ENCODE data around the gene COL26A1.

COL26A1 gene

GRCh38 chr7:101578552-101578951, 215.9 kb downstream of the COL26A1 start:
- no peak for DNase-seq (ENCODE audit: low read depth)
- TF ChIP-seq, protein P1, sequence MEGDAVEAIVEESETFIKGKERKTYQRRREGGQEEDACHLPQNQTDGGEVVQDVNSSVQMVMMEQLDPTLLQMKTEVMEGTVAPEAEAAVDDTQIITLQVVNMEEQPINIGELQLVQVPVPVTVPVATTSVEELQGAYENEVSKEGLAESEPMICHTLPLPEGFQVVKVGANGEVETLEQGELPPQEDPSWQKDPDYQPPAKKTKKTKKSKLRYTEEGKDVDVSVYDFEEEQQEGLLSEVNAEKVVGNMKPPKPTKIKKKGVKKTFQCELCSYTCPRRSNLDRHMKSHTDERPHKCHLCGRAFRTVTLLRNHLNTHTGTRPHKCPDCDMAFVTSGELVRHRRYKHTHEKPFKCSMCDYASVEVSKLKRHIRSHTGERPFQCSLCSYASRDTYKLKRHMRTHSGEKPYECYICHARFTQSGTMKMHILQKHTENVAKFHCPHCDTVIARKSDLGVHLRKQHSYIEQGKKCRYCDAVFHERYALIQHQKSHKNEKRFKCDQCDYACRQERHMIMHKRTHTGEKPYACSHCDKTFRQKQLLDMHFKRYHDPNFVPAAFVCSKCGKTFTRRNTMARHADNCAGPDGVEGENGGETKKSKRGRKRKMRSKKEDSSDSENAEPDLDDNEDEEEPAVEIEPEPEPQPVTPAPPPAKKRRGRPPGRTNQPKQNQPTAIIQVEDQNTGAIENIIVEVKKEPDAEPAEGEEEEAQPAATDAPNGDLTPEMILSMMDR (IDR thresholded peaks at IDR 0.05; ENCODE audit: low read depth, low read length, missing control alignments): no peak
- H3K4me3 ChIP-seq (ENCODE audit: low read depth, low read length): no peak overlapping the region
- in situ Hi-C loops (cut with HindIII; ENCODE audit: low sequenced_read_pairs): no loop called here

DNA sequence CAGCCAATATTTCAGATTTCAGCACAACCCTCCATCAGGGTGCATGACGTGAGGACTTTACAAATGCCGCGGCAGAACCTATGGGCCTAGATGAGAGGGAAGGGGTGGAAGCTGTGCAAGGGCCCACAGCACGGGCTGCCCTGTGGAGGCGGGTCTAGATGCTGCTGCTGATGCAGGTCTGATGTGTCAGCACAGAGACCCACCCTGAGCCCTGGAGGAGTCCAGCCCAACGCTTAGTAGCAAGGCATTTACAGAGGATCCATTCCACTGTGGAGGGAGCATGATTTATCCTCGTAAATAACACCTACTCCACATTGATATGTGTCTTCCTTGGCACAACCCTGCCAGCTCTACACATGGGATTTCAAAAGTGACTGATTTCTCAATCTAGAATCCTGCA, 217.9 kb downstream of the COL26A1 start:
- TF ChIP-seq, protein P1 (IDR thresholded peaks at IDR 0.05; ENCODE audit: low read depth, low read length, missing control alignments): no peak
- H3K4me3 ChIP-seq (ENCODE audit: low read depth, low read length): no peak overlapping the region
- in situ Hi-C loops (cut with HindIII; ENCODE audit: low sequenced_read_pairs): no loop called here
- DNase-seq (ENCODE audit: low read depth): no peak

GRCh38 chr7:101581891-101582290, 219.2 kb downstream of the COL26A1 start:
- in situ Hi-C loops (cut with HindIII; ENCODE audit: low sequenced_read_pairs): no loop called here
- DNase-seq (ENCODE audit: low read depth): no peak
- H3K4me3 ChIP-seq (ENCODE audit: low read depth, low read length): no peak overlapping the region
- TF ChIP-seq, protein P1 (IDR thresholded peaks at IDR 0.05; ENCODE audit: low read depth, low read length, missing control alignments): no peak

GRCh38 chr7:101582971-101583370, 220.3 kb downstream of the COL26A1 start:
- no peak overlapping the region for H3K4me3 ChIP-seq (ENCODE audit: low read depth, low read length)
- in situ Hi-C loops (cut with HindIII; ENCODE audit: low sequenced_read_pairs): no loop called here
- TF ChIP-seq, protein P1 (IDR thresholded peaks at IDR 0.05; ENCODE audit: low read depth, low read length, missing control alignments): no peak
- DNase-seq (ENCODE audit: low read depth): no peak

- DNase-seq (ENCODE audit: low read depth): no peak
- TF ChIP-seq, protein P1 (IDR thresholded peaks at IDR 0.05; ENCODE audit: low read depth, low read length, missing control alignments): no peak
- no peak overlapping the region for H3K4me3 ChIP-seq (ENCODE audit: low read depth, low read length)
- in situ Hi-C loops (cut with HindIII; ENCODE audit: low sequenced_read_pairs): no loop called here
Observed at GRCh38 chr7:101586078-101586905, 223.6 kb downstream of the COL26A1 start.

DNA sequence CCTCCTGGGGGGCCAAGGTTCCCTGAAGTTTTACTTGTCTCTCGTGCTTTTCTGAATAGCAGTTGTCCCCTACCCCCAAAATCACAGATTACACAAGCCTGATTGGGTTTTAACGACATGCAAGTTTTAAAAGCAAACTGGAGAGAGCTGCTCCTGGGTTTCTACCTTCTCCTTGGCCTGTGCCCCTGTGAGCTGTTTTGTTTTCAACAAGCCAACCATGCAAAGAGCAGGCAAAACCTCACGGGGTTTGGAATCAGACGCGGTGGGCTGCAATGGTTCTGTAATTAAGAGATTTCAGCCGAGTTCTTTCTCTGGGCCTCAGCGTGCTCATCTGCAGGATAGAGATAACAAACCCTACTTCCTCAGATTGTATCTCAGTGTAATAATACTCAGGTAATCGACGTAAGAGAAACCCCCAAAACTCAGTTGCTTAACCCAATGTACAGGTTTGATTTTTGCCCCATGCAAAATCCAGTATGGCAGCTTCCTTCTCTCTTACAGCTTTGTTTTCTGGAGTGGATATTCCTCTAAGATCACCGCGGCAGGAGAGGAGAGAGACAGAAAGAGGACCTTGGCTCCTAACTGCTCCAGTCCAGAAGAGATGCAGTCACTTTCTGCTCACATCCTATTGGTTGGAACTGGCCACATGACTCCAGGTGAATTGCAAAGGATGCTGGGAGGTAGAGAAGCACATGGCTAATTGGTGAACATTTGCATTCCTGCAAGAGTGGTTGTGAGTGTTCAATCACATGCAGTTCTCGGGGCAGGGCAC, 224.4 kb downstream of the COL26A1 start:
- DNase-seq (ENCODE audit: low read depth): no peak
- TF ChIP-seq, protein P1 (IDR thresholded peaks at IDR 0.05; ENCODE audit: low read depth, low read length, missing control alignments): no peak
- no peak overlapping the region for H3K4me3 ChIP-seq (ENCODE audit: low read depth, low read length)
- in situ Hi-C loops (cut with HindIII; ENCODE audit: low sequenced_read_pairs): no loop called here

All from astrocyte of the cerebellum (primary cell).